ENCODE measurements around the gene IL6R. TPM values are rescaled to one million over a fixed set of nuclear protein-coding genes. Genes with fewer than 3 reads are reported as not detected.

IL6R gene
- total and polyA plus RNA-seq, 4 donors: 18.8 to 67.6 (median 35.3) TPM

DNA sequence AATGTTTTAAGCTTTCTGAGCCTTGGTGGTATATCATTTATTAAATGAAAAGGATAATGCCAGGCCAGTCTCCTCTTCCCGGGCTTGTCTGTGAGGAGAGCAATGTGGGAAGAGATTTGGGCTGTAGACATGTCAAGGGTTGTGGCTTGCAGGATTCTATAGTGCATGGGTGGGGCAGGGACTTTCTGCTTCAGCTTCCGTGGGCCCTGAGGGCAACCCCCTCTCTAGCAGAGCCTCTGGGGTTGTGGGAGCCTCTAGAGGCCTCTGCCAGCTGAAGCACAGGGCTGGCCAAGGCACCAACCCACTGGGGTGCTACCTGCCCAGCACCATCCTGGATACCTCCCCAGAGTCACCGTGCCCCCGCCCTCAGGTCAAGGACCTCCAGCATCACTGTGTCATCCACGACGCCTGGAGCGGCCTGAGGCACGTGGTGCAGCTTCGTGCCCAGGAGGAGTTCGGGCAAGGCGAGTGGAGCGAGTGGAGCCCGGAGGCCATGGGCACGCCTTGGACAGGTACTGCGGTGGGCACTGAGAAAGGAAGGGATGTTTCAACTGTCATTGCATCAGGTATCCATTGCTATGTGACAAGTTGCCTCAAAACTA, 30.6 kb downstream of the IL6R start:
- H3K9me3 ChIP-seq (ENCODE audit: control insufficient read depth in 4 of 4, low read length in 3 of 4): no peaks in the 10 kb centered on the region
- H3K9ac ChIP-seq (ENCODE audit: low read depth in 1 of 2, low read length in 2 of 2): no peak overlapping the region
- peaks cover 4 to 48% (median 28%) of the 10 kb centered on the region in 4 donors for H3K4me1 ChIP-seq (ENCODE audit: control insufficient read depth in 4 of 4, insufficient read depth in 4 of 4, low read length in 3 of 4)
- H3K27ac ChIP-seq (ENCODE audit: low read depth in 1 of 2, low read length in 2 of 2): peak overlapping the region in 1 of 2 donors; percentile 12
- no peaks in the 10 kb centered on the region for H3K27me3 ChIP-seq (ENCODE audit: control insufficient read depth in 4 of 4, insufficient read depth in 4 of 4, low read length in 3 of 4)
- no peak overlapping the region for H3K4me3 ChIP-seq (ENCODE audit: low read depth in 1 of 3, low read length in 3 of 3)
- no peak for DNase-seq (ENCODE audit: low spot score)
- WGBS: 82% methylated on average over 15 of the region's 15 CpGs
- H3K36me3 ChIP-seq (ENCODE audit: control insufficient read depth in 4 of 4, insufficient read depth in 3 of 4, low read depth in 1 of 4, low read length in 3 of 4): peaks cover 6 to 55% (median 40%) of the 10 kb centered on the region in 4 donors
- no peak for TF ChIP-seq YY1 (IDR thresholded peaks at IDR 0.05)
- no peak for TF ChIP-seq FOXA2 (IDR thresholded peaks at IDR 0.05)
- TF ChIP-seq, protein P1, sequence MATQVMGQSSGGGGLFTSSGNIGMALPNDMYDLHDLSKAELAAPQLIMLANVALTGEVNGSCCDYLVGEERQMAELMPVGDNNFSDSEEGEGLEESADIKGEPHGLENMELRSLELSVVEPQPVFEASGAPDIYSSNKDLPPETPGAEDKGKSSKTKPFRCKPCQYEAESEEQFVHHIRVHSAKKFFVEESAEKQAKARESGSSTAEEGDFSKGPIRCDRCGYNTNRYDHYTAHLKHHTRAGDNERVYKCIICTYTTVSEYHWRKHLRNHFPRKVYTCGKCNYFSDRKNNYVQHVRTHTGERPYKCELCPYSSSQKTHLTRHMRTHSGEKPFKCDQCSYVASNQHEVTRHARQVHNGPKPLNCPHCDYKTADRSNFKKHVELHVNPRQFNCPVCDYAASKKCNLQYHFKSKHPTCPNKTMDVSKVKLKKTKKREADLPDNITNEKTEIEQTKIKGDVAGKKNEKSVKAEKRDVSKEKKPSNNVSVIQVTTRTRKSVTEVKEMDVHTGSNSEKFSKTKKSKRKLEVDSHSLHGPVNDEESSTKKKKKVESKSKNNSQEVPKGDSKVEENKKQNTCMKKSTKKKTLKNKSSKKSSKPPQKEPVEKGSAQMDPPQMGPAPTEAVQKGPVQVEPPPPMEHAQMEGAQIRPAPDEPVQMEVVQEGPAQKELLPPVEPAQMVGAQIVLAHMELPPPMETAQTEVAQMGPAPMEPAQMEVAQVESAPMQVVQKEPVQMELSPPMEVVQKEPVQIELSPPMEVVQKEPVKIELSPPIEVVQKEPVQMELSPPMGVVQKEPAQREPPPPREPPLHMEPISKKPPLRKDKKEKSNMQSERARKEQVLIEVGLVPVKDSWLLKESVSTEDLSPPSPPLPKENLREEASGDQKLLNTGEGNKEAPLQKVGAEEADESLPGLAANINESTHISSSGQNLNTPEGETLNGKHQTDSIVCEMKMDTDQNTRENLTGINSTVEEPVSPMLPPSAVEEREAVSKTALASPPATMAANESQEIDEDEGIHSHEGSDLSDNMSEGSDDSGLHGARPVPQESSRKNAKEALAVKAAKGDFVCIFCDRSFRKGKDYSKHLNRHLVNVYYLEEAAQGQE (IDR thresholded peaks at IDR 0.05): no peak
- no peak for TF ChIP-seq SP1 (IDR thresholded peaks at IDR 0.05)
- TF ChIP-seq, protein P2, sequence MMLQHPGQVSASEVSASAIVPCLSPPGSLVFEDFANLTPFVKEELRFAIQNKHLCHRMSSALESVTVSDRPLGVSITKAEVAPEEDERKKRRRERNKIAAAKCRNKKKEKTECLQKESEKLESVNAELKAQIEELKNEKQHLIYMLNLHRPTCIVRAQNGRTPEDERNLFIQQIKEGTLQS (IDR thresholded peaks at IDR 0.05): no peak
- TF ChIP-seq RXRA (IDR thresholded peaks at IDR 0.05): no peak
- no peak for TF ChIP-seq JUND (IDR thresholded peaks at IDR 0.05)
- TF ChIP-seq NR2F2 (IDR thresholded peaks at IDR 0.05): no peak
- TF ChIP-seq, protein P3, sequence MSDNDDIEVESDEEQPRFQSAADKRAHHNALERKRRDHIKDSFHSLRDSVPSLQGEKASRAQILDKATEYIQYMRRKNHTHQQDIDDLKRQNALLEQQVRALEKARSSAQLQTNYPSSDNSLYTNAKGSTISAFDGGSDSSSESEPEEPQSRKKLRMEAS (IDR thresholded peaks at IDR 0.05): no peak
- TF ChIP-seq, protein P4, sequence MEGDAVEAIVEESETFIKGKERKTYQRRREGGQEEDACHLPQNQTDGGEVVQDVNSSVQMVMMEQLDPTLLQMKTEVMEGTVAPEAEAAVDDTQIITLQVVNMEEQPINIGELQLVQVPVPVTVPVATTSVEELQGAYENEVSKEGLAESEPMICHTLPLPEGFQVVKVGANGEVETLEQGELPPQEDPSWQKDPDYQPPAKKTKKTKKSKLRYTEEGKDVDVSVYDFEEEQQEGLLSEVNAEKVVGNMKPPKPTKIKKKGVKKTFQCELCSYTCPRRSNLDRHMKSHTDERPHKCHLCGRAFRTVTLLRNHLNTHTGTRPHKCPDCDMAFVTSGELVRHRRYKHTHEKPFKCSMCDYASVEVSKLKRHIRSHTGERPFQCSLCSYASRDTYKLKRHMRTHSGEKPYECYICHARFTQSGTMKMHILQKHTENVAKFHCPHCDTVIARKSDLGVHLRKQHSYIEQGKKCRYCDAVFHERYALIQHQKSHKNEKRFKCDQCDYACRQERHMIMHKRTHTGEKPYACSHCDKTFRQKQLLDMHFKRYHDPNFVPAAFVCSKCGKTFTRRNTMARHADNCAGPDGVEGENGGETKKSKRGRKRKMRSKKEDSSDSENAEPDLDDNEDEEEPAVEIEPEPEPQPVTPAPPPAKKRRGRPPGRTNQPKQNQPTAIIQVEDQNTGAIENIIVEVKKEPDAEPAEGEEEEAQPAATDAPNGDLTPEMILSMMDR (IDR thresholded peaks at IDR 0.05; ENCODE audit: low read depth, low read length, missing input control): no peak
- TF ChIP-seq HNF4A (conservative IDR thresholded peaks at IDR 0.05): no peak
- TF ChIP-seq, protein P5, sequence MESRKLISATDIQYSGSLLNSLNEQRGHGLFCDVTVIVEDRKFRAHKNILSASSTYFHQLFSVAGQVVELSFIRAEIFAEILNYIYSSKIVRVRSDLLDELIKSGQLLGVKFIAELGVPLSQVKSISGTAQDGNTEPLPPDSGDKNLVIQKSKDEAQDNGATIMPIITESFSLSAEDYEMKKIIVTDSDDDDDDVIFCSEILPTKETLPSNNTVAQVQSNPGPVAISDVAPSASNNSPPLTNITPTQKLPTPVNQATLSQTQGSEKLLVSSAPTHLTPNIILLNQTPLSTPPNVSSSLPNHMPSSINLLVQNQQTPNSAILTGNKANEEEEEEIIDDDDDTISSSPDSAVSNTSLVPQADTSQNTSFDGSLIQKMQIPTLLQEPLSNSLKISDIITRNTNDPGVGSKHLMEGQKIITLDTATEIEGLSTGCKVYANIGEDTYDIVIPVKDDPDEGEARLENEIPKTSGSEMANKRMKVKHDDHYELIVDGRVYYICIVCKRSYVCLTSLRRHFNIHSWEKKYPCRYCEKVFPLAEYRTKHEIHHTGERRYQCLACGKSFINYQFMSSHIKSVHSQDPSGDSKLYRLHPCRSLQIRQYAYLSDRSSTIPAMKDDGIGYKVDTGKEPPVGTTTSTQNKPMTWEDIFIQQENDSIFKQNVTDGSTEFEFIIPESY (IDR thresholded peaks at IDR 0.05): no peak
- TF ChIP-seq HNF4G (IDR thresholded peaks at IDR 0.05): no peak
- TF ChIP-seq GABPA (IDR thresholded peaks at IDR 0.05 in 1 of 2, conservative IDR thresholded peaks at IDR 0.05 in 1 of 2): no peak

DNA sequence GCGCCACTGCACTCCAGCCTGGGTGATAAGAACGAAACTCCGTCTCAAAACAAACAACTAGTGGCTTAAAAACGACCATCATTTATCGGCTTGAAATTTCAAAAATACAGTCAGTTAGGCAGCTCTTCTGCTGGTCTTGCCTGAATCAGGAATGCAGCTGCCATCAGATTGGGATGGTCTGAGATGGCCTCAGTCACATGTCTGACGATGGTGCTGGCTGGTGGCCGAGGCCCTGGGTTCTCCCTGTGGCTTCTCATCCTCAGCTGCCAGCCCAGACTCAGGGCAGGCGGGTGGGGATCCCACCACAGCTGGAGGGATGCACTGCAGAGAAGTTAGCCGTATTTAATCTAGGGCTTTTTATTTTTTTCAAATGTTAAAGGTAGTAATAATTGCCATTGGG, 31.3 kb downstream of the IL6R start:
- Histone ChIP-seq H3K9ac (ENCODE audit: low read depth in 1 of 2, low read length in 2 of 2) (no peak overlapping the region), H3K9me3 (ENCODE audit: control insufficient read depth in 4 of 4, low read length in 3 of 4) (no peaks in the 10 kb centered on the region), H3K27me3 (ENCODE audit: control insufficient read depth in 4 of 4, insufficient read depth in 4 of 4, low read length in 3 of 4) (no peaks in the 10 kb centered on the region), H3K36me3 (ENCODE audit: control insufficient read depth in 4 of 4, insufficient read depth in 3 of 4, low read depth in 1 of 4, low read length in 3 of 4) (peaks cover 3 to 56% (median 40%) of the 10 kb centered on the region in 4 donors), H3K4me1 (ENCODE audit: control insufficient read depth in 4 of 4, insufficient read depth in 4 of 4, low read length in 3 of 4) (peaks cover 4 to 50% (median 26%) of the 10 kb centered on the region in 4 donors), H3K27ac (ENCODE audit: low read depth in 1 of 2, low read length in 2 of 2) (no peak overlapping the region), H3K4me3 (ENCODE audit: low read depth in 1 of 3, low read length in 3 of 3) (no peak overlapping the region)
- 66% methylated on average over 9 of the region's 9 CpGs for WGBS
- TF ChIP-seq SP1 (IDR thresholded peaks at IDR 0.05) (no peak), EGR1 (IDR thresholded peaks at IDR 0.05; ENCODE audit: low read depth in 2 of 2) (no peak), JUND (IDR thresholded peaks at IDR 0.05) (no peak), NR2F2 (IDR thresholded peaks at IDR 0.05) (no peak)
- TF ChIP-seq, protein P3 (IDR thresholded peaks at IDR 0.05): no peak
- TF ChIP-seq, protein P1 (IDR thresholded peaks at IDR 0.05): no peak
- TF ChIP-seq, protein P5 (IDR thresholded peaks at IDR 0.05): no peak
- no peak for DNase-seq (ENCODE audit: low spot score)

All from liver (tissue), 9 donors.